ENCODE data around the gene ATAD2B.

Gene ATAD2B

DNA sequence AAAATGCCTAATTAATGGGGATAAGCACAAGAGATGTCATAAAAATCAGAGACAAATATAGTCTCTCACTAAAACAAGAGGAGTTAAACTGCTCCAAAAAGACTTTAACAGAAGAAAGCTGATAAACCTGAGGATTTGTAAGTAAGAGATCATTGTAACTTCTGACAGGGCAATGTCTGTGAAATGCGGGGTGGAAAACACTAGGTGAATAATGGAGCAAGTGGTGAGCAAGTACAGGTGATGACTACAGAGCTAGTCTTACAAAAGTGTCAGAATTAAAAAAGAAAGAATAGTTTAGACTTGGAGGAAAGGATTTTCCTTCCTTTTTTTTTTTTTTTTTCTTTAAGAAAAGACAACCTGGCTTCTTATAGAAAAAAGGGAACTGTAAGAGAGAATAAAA lies 22.7 kb downstream of the ATAD2B start:
- TF ChIP-seq, protein P1, sequence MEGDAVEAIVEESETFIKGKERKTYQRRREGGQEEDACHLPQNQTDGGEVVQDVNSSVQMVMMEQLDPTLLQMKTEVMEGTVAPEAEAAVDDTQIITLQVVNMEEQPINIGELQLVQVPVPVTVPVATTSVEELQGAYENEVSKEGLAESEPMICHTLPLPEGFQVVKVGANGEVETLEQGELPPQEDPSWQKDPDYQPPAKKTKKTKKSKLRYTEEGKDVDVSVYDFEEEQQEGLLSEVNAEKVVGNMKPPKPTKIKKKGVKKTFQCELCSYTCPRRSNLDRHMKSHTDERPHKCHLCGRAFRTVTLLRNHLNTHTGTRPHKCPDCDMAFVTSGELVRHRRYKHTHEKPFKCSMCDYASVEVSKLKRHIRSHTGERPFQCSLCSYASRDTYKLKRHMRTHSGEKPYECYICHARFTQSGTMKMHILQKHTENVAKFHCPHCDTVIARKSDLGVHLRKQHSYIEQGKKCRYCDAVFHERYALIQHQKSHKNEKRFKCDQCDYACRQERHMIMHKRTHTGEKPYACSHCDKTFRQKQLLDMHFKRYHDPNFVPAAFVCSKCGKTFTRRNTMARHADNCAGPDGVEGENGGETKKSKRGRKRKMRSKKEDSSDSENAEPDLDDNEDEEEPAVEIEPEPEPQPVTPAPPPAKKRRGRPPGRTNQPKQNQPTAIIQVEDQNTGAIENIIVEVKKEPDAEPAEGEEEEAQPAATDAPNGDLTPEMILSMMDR (IDR thresholded peaks at IDR 0.05), result no peak

DNA sequence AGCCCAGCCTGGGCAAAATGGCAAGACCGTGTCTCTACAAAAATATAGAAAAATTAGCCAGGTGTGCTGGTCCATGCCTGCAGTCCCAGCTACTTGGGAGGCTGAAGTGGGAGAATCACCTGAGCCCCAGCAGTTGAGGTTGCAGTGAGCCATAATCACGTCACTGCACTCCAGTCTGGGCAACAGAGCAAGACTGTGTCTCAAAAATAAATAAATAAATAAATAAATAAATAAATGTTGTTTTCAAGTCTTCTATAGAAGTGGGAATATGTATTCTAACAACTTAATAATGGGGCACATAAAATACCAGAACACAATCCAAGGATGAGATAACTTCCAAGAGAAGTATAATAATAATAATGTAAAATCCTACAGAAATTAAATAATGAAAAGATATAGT lies 23.9 kb downstream of the ATAD2B start:
- TF ChIP-seq, protein P1 (IDR thresholded peaks at IDR 0.05), result no peak

DNA sequence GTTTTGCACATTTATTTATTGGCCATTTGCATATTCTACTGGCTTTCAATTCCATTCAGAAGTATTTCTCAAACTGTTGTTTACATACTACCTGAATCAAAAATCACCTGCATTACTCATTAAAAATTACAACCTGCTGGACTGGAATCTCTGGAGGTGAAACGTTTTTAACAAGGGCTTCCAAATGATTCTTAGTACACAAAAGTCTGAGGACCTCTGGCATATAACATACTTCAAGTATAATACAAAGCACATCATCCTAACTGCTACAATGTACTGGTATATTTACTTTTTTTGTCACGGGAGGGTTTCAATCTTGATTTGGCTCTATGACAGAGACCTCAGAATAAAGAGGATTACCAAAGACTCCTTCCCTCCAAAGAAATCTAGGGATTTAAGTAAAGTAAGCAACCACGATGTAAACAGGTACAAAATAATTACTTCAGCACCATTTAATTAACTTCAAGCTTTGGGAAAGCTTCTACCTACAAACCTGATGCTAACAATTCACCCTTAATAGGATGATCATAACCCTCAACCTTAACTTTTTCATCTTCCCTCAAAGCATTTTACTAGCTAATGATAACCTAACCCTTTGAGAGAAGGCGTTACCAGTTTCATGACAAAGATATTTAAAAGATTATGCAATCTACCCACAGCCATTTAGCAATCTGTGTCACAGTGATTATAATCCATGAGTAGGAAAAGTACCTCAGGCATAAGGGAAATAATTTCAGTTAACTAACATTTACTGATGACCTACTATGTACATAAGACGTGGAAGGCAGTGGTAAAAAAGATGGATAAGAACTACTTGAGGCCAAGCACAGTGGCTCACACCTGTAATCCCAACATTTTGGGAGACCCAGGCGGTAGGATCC lies 24.7 kb downstream of the ATAD2B start:
- TF ChIP-seq, protein P1 (IDR thresholded peaks at IDR 0.05), result no peak

DNA sequence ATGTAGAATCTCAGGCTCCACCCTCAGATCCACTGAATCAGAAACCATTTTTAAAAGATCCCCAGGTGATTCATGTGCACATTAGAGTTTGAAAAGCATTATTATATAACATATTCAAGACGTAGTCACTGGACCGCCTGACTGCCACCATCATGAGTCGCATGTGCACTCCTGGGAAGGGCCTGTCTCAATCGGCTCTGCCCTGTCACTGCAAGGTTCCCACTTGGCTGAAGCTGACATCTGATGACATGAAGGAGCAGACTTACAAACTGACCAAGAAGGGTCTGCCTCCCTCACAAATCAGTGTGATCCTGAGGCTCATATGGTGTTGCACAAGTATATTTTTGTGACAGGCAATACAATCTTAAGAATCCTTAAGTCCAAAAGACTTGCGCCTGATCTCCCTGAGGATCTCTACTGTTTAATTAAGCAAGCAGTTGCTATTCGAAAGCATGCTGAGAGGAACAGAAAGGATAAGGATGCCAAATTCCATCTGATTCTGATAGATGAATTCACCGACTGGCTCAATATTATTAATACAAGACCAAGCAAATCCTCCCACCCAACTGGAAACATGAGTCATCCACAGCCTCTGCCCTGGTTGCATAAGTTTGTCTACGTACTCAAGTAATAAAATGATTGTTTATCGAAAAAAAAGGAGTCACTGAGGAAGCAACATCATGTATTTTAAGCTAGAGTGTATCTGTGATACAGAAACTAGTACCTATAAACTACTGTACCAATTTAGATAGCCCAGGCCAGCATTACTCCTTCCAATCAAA lies 26.2 kb downstream of the ATAD2B start:
- TF ChIP-seq, protein P1 (IDR thresholded peaks at IDR 0.05), result no peak

DNA sequence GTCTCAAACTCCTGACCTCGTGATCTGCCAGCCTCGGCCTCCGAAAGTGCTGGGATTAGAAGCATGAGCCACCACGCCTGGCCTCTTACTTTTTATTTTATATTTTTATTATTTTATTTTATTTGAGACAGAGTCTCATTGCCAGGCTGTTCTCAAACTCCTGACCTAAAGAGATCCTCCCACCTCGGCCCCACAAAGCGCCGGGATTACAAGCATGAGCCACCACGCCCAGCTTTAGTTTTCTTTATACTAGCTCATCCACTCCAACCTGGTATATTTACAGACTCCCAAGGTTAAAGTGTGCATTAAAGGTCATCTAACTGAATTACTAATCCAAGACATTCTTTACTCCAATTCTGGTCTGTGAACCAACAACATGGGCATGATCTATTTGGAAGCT lies 26.8 kb downstream of the ATAD2B start:
- TF ChIP-seq, protein P1 (IDR thresholded peaks at IDR 0.05), result no peak

DNA sequence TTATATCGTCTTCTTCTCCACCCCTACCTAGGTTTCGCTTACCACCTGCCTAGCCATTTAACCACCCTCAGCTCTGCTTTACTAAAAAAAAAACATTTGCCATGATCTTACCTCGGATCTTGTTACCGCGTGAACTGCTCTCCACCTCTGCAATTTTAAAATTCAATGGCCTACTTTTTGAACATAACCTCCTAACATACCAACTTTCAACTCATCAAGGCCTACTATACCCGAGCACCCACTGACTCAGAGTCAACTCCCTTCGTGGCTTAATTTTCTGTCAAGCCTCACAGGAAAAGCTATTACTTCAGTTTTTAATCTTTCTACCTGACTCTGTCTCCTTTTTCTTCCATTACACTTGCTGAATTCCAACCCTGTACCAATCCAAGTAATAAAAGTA lies 55.7 kb downstream of the ATAD2B start:
- TF ChIP-seq, protein P1 (IDR thresholded peaks at IDR 0.05), result no peak

DNA sequence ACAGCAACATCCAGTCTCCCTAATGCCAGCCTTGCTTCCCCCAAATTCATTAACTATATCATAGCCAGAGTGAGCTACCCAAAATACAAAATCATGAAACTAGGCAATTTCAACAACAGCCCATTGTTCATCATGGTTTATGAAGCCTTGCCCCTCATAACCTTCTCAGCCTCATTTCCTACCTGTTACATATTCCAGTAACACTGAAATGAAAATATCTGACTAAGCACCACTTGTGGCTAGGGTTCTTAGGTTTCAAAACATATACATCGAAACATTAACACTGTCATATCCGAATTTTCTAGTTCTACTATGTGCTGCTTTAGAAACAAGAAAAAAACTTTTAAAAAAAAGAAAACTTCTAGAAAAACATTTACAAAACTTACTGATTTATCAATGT lies 59.5 kb downstream of the ATAD2B start:
- TF ChIP-seq, protein P1 (IDR thresholded peaks at IDR 0.05), result no peak

Data from LNCAP (cell line).